Measurements from ENCODE around the gene ANK3.

- TF ChIP-seq CTCF (IDR thresholded peaks at IDR 0.05; ENCODE audit: poor library complexity), result no peak
- no peak for TF ChIP-seq EZH2phosphoT487 (IDR thresholded peaks at IDR 0.05; ENCODE audit: low read depth, severe bottlenecking, unreplicated experiment)
Measured at GRCh38 chr10:60427148-60427547, 37.5 kb upstream of the ANK3 start.
